Right renal pelvis (tissue), 4 donors: ENCODE data around the gene LRTM2. TPM values are rescaled to one million over a fixed set of nuclear protein-coding genes. Genes with fewer than 3 reads are reported as not detected.

Experiments
- DNase-seq, 4 donors: peaks; one replicate each; pipeline ENCODE4 v3.0.0-alpha.2; 2013; ENCODE audit warnings: low read depth in 4 of 4, low spot score in 3 of 4, missing footprints in 1 of 4
- polyA plus RNA-seq, 4 donors: library from polyadenylated mRNA; unstranded; fragments of 120-200 nt; gene quantifications; one replicate each; pipeline ENCODE4 v1.2.1, GENCODE V29; 2013; ENCODE audit not compliant: insufficient read length in 4 of 4

Gene LRTM2
- polyA plus RNA-seq, 4 donors: 0.26 to 0.58 (median 0.44) TPM

DNA sequence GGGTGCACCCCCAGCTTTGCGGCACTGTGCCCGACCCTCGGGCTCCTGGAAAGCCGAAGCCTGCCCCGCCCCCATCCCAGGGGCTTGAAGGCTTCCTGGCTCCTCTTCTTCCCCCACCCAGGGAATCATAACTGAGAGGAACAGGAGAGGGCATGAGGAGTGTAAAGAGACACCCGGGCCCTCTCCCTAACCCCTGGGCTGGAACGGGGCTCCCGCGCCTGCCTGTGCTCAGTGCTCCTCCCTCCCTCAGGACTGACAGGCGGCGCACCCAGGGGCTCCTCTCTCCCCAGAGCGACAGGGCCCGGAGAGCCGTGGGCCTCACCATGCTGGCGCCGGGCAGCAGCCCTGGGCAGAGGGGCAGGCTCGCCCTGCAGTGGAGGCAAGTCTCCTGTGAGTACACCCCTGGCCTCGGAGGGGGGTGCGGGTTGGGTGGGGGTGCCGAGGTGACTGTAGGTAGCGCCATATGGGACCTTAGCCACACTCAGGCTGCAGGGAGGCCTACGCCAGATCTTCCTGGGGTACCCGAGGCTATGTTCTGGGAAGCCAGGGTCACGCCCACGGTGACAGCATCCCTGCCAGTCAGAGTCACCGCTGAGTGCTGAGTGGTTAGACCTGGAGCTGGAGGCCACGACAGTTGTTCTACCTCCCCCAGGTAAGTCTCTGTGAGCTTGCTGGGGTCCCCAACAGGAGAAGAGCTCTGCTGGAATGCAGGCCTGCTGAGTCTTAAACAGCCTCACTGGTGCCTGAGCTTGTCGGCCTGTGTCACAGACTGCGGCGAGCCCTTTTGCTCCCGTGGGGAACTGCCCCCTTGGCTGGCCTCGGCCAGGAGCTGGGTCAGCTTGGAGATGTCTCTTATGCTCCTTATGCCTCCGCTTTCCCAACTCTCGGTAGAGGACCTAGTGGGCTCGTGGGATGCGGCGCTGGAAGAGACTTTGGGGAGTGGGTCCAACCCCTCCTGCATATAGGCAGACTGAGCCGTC lies 7.8 kb downstream of the LRTM2 start:
- DNase-seq: no peak

DNA sequence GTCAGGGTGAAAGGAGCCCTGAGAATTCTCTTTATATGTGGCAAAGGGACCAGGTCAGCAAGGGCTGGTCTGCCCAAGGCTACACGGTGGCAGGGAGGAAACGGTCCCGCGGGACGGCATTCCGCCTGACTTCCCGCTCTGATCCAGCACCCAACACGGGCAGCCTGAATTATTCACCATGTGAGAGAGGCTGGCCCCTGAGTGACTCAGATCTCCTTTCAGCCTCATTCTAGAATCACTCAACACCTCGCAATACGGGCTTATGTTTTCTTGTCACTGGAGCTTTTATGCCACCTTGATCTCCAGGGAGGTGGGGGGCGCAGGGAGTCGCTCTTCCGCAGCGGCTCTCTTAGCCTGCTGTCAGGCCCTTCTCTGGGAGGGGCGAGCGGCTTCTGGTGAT lies 8.5 kb downstream of the LRTM2 start:
- DNase-seq: no peak

DNA sequence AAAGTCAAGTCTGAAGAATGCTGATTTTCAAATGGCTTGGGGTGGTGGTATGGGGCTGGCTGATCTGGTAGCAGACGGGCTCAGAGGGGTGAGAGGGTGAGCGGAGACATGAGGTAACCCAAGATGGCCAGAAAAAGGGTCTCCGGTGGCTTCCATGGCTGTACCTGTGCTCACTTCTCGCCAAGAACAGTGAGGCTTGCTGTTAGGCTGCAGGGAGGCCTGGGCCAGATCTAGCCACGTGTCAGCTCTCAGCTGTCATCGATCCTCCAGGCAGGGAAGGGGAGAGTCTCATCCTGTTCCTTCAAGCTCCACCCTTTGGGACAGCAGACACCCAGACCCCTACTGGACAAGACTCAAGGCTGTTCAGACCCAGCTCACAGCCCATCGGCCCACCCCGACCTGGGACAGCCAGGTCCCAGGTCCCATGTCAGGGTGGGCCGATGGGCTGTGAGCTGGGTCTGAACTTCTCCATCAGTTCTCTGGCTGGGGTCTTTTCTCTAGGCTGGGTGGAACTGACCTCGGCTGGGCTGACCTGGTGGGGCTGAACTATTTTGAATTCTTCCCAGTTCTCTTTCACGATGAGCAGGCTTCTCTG lies 9.0 kb downstream of the LRTM2 start:
- DNase-seq: no peak

DNA sequence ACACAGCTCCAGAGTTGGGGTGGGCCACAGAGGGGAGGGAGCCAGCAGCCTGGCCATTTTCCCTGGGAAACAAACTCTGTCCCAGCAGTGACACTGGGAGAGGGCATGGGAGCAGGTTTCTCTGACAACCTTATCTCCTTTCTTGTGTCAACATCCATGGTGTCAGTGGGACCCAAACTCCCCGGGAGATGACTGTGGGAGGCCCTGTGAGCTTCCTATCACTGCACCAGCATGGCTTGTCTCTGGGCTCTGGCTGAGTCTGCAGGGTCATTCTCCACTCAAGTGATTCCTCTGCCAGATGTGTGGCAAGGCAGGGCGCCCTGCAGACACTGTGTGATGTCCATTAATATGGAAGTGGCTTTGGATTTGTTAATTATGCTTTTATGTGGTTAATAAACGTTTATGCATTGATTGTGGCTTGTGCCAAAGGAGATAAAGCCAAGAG lies 10.1 kb downstream of the LRTM2 start:
- no peak for DNase-seq

DNA sequence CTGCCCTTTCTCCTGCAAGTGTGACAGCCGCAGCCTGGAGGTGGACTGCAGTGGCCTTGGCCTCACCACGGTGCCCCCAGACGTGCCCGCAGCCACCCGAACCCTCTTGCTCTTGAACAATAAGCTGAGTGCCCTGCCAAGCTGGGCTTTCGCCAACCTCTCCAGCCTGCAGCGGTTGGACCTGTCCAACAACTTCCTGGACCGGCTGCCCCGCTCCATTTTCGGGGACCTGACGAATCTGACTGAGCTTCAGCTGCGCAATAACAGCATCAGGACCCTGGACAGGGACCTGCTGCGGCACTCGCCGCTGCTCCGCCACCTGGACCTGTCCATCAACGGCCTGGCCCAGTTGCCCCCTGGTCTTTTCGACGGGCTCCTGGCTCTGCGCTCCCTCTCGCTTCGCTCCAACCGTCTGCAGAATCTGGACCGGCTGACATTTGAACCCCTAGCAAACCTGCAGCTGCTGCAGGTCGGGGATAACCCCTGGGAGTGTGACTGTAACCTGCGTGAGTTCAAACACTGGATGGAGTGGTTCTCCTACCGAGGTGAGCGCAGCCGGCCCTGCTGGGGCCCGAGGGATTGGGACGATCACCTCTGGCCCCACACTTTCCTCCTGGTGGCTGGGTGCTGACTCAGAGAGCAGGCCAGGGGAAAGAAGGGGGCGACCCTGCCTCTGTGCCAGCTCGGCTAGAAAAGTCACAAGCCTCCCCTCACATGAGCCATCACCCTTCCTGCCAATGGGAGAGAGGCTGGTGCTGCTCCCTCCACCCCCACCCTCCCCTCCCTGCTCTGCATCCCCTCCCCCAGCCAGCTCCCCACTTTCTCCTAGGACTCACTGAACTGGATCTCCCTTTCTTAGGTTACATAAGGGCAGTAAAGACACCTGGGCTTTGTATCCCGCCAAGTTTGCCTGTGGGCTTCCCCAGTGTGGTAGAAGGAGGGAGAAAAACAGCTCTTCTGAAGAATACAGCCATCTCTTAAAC lies 10.9 kb downstream of the LRTM2 start:
- peak; percentile 79 to 87 (median 82) for DNase-seq

DNA sequence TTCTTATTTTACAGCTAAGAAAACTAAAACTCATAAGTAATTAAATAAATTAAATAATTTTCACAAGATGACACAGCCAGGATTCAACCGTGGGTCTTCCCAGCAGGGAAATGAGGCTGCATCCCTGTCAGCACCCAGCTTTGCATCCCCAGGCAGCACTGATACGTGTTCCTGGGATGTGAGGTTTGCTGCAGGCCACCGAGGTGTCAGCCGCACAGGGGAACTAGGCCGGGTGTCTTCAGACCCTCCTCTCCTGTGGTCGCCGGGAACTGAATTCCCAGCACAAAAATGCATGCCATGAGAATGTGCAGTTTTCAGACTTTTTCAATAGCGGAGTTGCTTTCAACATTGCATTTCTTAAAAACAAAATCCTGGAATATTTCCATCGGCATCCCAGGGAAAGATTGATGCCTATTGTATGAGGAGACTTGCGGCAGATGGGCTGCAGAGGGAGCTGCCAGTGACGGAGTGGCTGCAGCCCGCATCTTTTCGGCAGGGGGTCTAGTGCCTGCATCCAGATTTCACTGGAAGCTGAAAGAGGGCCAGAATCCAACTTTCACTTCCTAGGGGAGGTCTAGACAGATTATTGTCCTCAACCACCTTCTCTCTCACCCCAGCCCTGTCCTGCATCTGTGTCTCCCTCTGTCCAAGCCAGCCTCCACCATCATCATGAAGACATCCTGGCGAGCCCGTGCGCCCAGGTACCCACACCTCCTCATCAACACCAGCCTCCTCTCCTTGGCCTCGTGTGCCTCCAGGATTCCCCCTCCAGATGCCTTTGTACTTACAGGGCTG lies 12.6 kb downstream of the LRTM2 start:
- no peak for DNase-seq

DNA sequence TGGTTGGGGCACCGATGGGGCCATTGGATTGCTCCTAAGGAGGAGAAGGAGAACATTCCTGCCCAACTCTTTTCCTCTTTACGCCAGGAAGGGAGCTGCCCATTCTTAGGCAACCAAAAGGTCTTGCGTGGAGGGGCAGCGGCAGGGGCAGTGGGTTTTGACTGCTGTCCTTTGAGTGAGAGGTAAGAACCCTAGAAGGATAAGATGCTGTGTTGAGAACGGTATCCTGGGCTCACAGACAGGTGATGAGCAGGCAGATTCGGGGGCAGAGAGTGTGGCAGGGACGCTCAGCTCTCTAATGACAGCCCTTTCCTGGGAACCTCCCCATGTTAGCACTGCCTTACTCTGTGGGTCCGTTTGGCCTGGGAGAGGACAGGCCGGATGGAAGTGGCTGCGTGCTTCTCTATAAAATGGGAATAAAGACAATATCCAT lies 13.2 kb downstream of the LRTM2 start:
- DNase-seq: no peak

DNA sequence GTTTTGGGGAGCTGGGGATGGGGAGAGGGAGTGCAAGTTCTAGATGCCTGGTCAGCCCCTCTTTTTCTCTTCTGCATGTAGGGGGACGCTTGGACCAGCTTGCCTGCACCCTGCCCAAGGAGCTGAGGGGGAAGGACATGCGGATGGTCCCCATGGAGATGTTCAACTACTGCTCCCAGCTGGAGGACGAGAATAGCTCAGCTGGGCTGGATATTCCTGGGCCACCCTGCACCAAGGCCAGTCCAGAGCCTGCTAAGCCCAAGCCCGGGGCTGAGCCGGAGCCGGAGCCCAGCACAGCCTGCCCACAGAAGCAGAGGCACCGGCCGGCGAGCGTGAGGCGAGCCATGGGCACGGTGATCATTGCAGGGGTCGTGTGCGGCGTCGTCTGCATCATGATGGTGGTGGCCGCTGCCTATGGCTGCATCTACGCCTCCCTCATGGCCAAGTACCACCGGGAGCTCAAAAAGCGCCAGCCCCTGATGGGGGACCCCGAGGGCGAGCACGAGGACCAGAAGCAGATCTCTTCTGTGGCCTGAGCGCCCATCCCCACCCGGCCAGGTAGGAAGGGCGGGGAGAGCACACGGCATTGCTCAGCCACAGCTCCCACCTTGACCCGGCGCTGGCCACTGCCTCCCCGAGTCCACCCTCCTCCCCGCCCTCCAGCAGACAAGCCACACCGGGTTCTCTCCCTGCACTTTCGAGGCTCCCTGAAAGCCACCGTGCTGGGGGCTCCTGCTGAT lies 14.0 kb downstream of the LRTM2 start:
- DNase-seq: no peak

DNA sequence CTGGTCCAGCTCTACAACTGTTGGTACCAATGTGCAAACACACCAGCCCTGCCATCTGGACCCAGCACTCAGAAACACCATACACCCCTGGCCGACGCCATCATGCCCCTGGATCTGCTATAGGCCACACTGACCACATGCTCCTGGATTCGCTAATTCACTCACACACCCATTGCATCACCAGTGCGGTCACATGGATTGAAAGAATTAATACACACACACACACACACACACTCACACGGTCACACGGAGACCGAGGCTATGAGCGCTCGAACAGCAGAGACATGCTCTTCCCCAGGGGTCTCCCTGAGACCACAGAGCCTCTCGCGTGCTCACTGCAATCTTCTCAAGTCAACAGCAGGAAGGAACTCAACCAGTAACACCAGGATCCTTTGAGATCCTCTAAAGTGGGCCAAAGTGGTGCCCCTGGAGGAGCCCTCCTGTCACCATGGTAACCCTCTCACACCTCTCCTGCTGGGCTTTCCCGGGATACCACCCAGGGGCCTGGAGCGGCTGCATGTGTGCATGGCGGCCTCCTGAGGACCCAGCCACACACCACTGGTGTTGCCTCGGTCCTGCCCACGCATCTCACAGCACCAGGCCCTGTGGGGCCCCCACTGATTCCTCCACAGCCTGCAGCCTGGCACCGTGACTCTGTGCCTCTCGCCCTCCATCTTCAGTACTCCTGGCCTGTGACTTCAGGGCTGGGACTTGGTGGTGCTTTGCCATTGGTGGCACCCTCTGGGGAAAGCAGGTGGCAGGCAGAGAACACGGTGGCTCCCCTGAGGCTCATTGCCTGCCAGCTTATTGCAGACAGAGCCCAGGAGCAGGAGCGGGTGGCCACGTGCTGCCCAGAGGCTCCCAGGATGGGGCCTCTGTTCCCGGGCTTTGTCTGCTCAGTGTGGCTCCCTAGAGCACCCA lies 15.1 kb downstream of the LRTM2 start:
- DNase-seq: no peak

DNA sequence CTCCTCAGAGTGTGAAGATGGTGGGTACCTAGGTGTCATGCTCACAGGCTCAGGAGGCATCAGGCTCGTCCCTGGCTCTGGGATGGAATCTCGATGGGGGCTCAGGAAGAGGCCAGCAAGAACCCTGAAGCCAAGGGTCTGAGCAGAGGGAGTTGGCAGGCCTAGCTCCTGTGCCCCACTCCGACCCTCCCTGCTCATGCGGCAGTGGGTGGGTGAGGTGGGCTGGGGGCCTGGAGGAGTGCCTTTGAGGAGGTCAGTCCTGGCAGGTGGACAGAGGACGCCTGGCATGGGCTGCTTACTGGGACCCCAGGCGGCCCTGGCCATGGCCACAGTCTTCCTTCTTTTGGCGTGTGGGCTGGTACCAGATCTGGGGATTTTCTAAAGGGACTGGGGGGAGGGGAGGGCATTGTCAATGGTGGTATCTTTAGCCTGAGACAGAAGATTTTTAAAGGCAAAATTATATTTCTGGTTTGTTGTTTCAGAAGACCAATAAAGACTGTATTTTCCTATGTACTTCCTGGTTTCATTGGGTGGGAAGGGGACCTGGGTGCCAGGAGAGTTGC lies 16.0 kb downstream of the LRTM2 start:
- no peak for DNase-seq

DNA sequence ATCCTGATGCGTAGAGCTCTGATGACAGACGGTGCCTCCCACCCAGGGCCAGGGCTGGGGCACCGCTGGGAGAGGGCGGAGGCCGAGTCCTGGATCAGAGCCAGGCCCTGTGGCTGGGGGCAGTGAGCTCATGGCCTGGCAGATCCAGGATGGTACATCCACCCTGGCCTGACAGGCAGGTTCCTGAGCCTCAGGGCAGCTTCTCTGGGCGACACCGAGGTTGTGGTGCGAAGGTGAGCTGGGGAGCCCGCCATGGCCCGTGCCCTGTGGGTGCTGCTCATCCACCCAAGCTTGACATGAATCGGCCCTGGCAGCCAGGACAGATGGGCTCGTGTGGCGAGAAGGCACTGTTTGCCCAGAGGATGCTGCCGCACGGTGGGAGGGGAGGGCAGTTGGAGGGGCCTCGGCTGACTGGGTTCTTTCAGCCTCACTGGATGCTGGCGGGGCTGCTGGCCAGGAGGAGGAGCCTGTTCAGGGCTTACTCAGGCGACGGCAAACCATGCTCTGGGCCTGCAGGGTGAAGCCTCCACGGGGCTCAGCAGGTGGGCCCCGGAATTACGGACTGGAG lies 16.6 kb downstream of the LRTM2 start:
- no peak for DNase-seq

DNA sequence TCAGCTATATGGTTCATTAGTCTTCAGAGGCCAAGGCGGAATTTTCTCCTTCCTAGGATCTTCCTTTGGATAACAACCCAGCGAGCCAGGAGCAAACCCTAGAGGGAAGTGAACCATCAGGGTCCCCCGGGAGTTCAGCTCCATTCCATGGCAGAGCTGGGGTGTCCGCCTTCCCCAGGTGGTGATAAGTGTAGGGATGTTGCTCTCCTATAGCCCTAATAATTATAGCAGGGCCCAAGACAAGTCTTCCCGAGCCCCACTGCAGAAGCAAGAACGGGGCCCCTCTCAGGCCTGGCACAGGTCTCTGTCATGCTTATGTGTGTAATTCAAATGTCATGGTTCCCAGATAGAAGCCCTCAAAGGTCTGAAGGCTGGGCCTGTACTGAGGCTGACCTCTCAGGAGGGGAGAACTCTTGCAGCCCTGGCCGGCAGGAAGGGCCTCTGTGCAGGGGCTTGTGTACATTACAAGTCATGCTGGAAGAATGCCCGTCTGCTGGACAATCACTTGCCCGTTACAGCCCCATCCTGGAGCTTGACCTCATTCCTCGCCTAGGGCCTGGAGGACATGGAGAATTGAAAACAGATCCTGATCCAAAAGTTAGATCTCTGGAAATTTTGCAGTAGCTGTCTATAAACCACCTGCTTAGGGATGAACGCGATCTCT lies 17.3 kb downstream of the LRTM2 start:
- no peak for DNase-seq

DNA sequence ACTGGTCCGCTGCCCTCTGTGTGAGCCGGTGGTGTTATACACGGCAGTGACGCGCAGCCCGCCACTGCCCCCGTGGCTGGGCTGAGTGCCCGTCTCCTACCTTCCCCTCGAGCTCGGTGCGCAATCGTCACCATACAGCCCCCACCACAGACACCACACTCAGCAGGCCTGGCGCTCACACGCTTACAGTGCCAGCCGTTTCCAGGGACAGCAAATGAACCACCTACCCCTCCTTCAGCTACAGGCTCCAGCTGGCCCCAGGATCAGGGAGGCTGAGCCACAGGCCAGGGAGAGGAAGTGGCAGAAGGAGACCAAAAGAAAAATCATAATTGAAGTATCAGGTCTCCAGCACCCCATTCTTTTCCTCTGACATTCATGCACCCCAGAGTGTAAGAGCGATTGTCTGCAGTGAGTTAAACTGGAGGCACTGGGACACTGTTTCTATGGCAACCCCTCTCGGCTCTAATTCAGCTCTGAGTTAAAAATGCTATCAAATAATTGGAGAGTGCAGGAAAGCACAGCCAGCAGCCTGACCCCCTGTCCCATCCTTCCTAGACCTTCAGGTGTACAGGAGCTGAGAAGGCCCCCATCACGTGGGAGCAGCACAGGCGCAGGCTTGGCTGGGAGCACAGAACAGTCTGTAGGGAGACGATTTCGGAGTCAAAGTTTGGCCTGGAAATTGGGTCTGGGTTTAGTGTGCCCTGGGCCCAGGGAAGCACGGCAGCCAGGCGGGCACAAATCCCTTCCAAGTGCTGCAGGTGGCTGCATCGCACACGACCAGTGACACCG lies 18.0 kb downstream of the LRTM2 start:
- no peak for DNase-seq

DNA sequence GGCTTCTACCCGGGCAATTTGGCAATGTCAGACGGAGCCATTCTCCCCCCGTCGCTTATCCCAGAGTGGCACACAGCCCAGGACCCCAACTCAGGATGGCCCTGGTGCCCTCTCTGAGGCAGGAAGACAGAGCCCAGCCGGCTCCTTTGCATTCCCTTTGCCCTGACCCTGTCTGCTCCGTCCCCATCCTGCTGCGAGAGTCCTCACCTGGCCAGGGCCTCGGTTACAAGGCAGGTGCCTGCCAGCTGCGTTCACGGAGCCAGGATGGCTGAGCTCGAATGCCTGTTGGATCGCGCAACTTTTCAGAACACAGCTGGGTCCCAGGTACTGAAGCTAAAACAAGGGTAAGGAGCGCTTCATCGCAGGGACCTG lies 18.6 kb downstream of the LRTM2 start:
- DNase-seq: no peak

DNA sequence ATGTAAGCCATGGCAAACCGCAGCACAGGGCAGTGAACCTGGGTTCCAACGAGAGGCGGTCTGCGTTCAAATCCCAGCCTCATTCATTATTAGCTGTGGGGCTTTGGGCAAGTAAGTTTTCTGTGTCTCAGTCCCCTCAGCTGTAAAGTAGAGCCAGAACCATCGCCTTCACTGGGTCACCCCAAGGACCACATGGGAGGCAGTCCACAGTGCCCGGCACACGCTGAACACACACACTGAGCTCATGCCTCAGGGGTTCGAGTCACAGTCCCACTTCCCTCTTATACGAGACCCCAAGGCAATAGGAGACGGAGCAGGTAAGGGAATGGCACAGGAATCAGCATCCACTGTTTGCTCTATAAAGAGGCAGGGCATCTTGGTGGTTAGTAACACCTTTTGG lies 19.1 kb downstream of the LRTM2 start:
- no peak for DNase-seq
